ENCODE results near the gene MCTP1.

- no peak for TF ChIP-seq CTCF (IDR thresholded peaks at IDR 0.05; ENCODE audit: low read depth, low read length, poor library complexity, severe bottlenecking)
- TF ChIP-seq EZH2phosphoT487 (IDR thresholded peaks at IDR 0.05; ENCODE audit: borderline replicate concordance, low read length): no peak
Measured at GRCh38 chr5:95102080-95102479, 182.8 kb downstream of the MCTP1 start.
